Right lobe of liver (tissue), 4 donors: ENCODE measurements around the gene SLC16A8.
"Not testable (repeated sequence)": the region's sequence is repeated elsewhere in the genome, so short reads cannot be mapped to it uniquely, and the experiment has no call there.

Source experiments
- POLR2A ChIP-seq: fragments of 450-650 bp; IDR thresholded peaks from one replicate; pipeline ENCODE4 v1.6.1; 2017; ENCODE audit warnings: antibody characterized with exemption, mild to moderate bottlenecking
- TF ChIP-seq, protein P1 (sequence below), 4 donors: fragments of 200-600 bp in 3 of 4; fragments of 450-650 bp in 1 of 4; IDR thresholded peaks; one replicate each; pipeline versions ENCODE4 v1.5.1 to v1.8.0; 2016 to 2022; ENCODE audit warnings: antibody characterized with exemption in 4 of 4, mild to moderate bottlenecking in 2 of 4
- donor health status: DM: no; HTN: no; CAD: no.
- donor health status: DM: no; HTN: no; CAD: no.
- donor health status: DM: no; HTN: yes; CAD: no.

DNA sequence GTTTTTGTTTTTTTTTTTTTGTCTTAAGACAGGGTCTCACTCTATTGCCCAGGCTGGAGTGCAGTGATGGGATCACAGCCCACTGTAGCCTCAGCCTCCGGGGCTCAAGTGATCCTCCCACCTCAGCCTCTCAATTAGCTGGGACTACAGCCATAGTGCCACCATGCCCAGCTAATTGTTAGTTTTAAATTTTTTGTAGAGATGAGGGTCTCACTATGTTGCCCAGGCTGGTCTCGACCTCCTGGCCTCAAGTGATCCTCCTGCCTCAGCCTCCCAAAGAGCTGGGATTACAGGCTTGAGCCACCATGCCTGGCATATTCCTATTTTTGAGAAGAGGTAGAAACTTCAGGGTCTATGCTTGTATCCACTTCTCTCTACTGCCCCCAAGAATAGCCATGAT lies 34.8 kb upstream of the SLC16A8 start:
- TF ChIP-seq, protein P1, sequence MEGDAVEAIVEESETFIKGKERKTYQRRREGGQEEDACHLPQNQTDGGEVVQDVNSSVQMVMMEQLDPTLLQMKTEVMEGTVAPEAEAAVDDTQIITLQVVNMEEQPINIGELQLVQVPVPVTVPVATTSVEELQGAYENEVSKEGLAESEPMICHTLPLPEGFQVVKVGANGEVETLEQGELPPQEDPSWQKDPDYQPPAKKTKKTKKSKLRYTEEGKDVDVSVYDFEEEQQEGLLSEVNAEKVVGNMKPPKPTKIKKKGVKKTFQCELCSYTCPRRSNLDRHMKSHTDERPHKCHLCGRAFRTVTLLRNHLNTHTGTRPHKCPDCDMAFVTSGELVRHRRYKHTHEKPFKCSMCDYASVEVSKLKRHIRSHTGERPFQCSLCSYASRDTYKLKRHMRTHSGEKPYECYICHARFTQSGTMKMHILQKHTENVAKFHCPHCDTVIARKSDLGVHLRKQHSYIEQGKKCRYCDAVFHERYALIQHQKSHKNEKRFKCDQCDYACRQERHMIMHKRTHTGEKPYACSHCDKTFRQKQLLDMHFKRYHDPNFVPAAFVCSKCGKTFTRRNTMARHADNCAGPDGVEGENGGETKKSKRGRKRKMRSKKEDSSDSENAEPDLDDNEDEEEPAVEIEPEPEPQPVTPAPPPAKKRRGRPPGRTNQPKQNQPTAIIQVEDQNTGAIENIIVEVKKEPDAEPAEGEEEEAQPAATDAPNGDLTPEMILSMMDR (IDR thresholded peaks at IDR 0.05), result not testable (repeated sequence)
- not testable (repeated sequence) for TF ChIP-seq POLR2A
